NK-92 (cell line): ENCODE measurements around the gene VPS37D.
"Not testable (repeated sequence)": the region's sequence is repeated elsewhere in the genome, so short reads cannot be mapped to it uniquely, and the experiment has no call there.

Experiments used
- DNase-seq: peaks from one replicate; lab custom pipeline; 2025; ENCODE audit not compliant: unreplicated experiment; lab: John Stamatoyannopoulos, UW

Gene VPS37D

GRCh38 chr7:73705551-73705920 is 37.9 kb downstream of the VPS37D start:
- no peak for DNase-seq

GRCh38 chr7:73706126-73707044 is 38.8 kb downstream of the VPS37D start:
- no peak for DNase-seq

GRCh38 chr7:73707045-73707631 is 39.5 kb downstream of the VPS37D start:
- DNase-seq: no peak

GRCh38 chr7:73708961-73709549 is 41.4 kb downstream of the VPS37D start:
- no peak for DNase-seq

- no peak for DNase-seq
These were observed 45.1 kb downstream of the VPS37D start for GRCh38 chr7:73712773-73713172.

- DNase-seq: not testable (repeated sequence)
These were observed 45.7 kb downstream of the VPS37D start for GRCh38 chr7:73713319-73713718.

- no peak for DNase-seq
These were observed 48.2 kb downstream of the VPS37D start for GRCh38 chr7:73715648-73716317.

GRCh38 chr7:73716318-73716890 is 48.8 kb downstream of the VPS37D start:
- no peak for DNase-seq

- no peak for DNase-seq
These were observed 49.6 kb downstream of the VPS37D start for GRCh38 chr7:73717025-73717807.

- DNase-seq: no peak
These were observed 50.4 kb downstream of the VPS37D start for GRCh38 chr7:73717991-73718405.

- DNase-seq: no peak
These were observed 50.8 kb downstream of the VPS37D start for GRCh38 chr7:73718438-73718881.

- DNase-seq: no peak
These were observed 51.5 kb downstream of the VPS37D start, which contains the start of gene STX1A for GRCh38 chr7:73718905-73719805. Gene STX1A (minus strand): TSS chr7:73719669. CDS start chr7:73719631, 38 bp downstream.

GRCh38 chr7:73719806-73720169 is 52.2 kb downstream of the VPS37D start:
- DNase-seq: no peak

- DNase-seq: not testable (repeated sequence)
These were observed 52.8 kb downstream of the VPS37D start for GRCh38 chr7:73720443-73720842.

- no peak for DNase-seq
These were observed 53.8 kb downstream of the VPS37D start for GRCh38 chr7:73721377-73721817.
